ENCODE data around the gene ANAPC1.
"Not testable (repeated sequence)": the region's sequence is repeated elsewhere in the genome, so short reads cannot be mapped to it uniquely, and the experiment has no call there.

- not testable (repeated sequence) for TF ChIP-seq SRF (IDR thresholded peaks at IDR 0.05; ENCODE audit: low read depth in 2 of 2, low read length in 2 of 2); NR2C2 (IDR thresholded peaks at IDR 0.05; ENCODE audit: borderline replicate concordance, control insufficient read depth, insufficient read length, low read depth); STAT1 (conservative IDR thresholded peaks at IDR 0.05); CTCF (IDR thresholded peaks at IDR 0.05 in 2 of 3, conservative IDR thresholded peaks at IDR 0.05 in 1 of 3; ENCODE audit: control insufficient read depth in 2 of 3, extremely low read depth in 1 of 3, insufficient read depth in 1 of 3, low read depth in 3 of 3, low read length in 3 of 3)
Observed at GRCh38 chr2:111784081-111784480, 99.9 kb downstream of the ANAPC1 start.

Data from GM12878 (cell line).